EL (cell line): ENCODE measurements around the gene BMF.
"Not testable (repeated sequence)": the region's sequence is repeated elsewhere in the genome, so short reads cannot be mapped to it uniquely, and the experiment has no call there.

Experiments
- DNase-seq: peaks from one replicate; pipeline ENCODE4 v3.0.0-alpha.2; 2016

The BMF gene

DNA sequence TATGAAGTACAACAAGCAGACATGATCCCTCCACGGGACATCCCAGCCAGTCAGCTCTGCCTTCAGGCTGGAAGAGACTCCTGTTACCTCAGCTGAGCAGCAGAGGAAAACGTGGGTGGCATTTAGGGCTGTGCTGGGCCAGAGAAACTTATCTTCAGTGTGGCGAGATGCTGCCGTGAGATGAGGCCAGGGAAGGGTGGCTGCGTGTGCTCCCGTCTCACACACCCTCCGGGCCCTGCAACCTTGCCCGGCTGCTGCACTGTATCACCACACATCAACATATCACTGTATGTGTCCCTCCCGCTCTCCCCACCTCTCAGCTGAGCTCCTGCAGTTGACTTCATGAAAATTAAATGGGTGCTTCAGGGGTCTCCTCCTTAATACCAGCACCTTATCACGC lies 23.4 kb downstream of the BMF start:
- no peak for DNase-seq

DNA sequence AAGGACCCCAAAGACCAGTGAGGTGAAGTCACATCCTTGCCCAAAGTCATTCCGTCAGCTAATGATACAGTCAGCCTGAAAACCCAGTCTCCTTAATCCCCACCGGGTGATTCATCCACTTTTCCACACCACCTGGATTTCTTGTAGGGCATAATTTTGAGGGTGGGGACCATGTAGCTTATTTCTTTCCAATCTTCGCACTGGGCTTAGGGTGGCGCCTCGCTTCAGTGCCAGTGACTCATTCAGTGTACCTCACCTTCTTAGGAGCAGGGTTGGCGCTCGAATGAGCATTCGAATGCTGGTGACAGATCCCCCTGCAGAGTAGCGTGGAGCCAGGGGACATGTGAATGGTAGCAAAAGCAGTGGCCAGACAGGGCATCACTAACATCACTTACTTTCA lies 24.0 kb downstream of the BMF start:
- DNase-seq, result no peak

DNA sequence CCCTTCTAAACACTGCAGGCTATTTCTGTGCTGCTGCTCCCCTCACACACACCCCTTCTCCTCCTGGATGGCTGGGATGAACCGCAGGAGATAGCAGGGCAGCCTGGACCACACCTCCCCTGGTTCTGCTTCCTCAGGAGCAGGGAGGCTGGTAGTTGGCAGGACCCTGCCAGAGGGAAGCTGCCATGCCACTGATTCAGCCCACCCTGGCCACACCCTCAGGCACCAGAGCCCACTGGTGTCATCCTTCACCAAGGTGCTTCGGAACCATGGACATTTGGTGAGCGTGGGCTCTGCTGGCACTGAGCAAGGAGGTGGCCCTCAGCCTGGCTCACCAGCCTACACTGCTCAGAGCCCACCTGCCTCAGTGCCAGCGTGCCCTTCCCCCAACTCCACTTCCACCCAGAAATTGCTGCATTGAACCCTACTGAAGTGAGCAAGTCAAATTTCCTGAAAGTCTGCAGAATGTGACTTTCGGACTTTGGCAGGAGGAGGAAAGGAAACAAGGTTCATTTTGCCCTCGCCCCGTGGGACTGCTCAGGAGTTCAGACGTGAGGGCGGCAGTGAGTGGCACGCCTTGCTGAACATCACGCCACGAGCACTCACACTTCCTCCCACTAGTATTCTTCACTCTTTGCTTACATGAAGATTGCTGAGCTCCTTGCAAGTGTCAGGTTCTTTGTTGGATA lies 26.3 kb downstream of the BMF start:
- DNase-seq, result no peak

DNA sequence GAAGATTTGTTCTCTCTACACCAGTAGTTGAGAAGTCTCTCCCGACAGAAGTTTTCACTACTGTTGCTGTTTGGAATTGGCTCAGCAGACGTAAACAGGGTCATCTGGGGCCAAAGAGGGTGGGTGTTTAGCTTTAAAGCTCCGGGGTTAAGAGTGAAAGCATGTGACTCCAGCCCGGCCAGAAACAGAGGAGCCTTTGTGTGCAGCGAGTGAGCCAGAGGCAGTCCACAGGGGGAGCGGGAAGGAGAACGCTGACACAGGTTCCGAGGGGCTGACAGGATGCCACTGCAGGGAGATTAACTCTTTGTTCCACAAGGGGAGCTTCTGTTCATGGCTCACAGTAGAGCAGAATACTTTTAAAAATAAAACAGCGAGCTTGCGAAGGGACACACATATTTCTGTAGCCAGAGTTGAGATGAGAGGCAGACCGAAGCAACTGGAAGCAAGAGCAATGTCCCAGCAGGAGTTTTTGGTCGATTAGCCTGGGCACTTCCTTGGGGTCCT lies 26.9 kb downstream of the BMF start:
- peak; percentile 55 for DNase-seq

DNA sequence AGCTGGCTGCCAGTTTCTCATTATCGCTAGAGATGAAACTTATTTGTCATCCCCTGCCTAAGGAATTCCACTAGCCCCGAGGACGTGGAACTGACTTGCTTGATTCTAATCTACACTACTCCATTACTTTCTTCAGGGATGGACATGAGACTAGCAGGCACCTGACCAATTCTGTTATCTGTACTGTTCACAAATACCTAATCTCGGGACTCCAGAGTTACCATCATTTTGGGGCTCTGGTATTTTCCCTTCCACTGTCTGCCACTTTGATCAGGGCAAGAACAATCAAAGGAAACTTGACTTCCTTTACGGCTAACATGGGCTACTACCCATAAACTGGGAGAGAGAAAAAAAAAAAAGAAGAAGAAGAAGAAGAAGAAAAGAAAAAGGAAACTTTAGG lies 27.8 kb downstream of the BMF start:
- no peak for DNase-seq

DNA sequence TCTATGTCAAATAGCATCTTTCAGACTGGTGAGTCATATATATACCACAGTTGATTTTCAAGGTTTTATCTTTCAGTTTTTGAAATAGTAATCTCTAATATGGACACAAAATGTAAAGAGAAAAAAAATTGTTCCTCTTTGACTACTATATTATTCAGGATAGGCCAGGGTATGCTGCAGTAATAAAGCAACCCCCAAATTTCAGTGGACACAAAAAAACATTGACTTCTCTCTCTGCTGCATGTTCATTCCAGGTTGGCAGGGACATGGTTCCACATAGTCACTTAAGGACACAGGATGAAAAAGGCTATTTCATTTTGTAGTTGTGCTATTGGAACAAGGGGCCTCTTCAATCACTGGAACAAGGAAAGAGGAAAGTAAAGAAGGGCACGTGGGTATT lies 28.6 kb downstream of the BMF start:
- no peak for DNase-seq

DNA sequence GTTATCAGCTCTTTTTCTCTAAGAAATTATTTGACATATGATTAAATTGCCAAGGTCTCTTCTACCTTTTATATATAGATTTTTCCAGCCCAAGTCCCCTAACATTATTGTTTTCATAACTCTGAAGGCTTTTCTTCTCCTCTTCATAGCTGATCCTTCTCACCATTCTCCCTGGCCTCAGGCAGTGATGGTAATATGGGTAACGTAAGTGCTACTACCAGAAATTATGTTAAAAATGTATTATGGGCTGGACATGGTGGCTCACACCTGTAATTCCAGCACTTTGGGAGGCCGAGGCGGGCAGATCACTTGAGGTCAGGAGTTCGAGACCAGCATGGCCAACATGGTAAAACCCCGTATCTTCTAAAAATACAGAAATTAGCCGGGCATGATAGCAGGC lies 29.2 kb downstream of the BMF start:
- no peak for DNase-seq

DNA sequence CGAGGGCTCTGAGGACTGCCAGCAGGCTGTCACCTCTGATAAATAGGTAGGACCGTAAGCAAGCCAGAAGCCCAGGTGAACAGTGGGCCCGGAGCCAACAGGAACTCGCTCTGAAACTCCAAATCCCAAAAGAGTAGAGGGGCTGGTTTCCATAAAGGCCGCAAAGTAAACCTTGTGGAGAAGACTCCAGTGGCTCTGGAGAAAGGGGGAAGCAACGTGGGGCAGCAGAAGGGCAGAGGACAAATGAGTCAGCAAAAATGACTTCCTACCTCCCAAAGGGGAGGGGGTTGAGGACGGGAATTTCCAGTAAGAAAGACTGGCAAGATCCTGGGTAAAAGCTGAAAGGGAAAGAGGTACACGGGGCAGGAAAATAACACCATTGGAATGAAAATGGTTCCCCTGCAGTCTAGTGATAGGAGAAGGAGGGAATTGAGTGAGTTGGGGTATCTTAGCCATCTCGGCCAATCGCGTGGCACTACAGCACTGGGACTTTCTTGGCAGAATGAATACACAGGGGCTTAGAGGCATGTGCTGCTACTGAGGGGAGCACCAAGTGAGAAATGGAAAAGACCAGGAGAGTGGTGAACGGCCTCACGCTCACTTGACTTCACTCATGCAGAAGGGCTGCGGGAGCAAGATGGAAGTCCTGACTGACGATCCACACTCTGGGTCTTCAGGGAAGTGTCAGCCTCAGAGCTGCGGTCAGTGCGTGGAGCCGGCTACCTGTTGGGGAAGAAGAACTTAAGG lies 33.2 kb downstream of the BMF start:
- no peak for DNase-seq

DNA sequence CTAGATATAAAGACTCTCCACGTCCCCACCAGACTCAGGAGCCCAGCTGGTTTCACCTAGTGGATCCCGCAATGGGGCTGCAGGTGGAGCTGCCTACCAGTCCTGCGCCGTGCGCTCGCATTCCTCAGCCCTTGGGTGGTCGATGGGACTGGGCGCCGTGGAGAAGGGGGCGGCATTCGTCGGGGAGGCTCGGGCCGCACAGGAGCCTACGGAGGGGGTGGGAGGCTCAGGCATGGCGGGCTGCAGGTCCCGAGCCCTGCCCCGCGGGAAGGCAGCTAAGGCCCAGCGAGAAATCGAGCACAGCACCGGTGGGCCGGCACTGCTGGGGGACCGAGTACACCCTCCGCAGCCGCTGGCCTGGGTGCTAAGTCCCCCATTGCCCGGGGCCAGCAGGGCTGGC lies 34.0 kb downstream of the BMF start:
- DNase-seq, result not testable (repeated sequence)

DNA sequence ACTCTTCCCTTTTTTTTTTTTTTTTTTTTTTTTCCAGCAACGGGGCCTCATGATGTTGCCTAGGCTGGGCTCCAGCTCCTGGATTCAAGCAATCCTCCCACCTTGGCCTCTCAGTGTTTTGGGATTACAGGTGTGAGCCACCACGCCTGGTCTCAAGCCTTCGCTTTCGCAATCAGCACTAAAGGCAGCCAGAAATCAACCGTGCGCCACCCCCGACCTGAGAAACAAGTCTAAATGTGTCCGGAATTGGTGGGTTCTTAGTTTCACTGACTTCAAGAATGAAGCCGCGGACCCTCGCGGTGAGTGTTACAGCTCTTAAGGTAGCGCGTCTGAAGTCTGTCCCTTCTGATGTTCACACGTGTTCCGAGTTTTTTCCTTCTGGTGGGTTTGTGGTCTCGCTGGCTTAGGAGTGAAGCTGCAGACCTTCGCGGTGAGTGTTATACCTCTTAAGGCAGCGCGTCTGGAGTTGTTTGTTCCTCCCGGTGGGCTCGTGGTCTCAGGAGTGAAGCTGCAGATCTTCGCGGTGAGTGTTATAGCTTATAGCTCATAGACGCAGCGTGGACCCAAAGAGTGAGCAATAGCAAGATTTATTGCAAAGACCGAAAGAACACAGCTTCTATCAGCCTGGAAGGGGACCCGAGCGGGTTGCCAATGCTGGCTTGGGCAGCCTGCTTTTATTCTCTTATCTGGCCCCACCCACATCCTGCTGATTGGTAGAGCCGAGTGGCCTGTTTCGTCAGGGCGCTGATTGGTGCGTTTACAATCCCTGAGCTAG lies 34.8 kb downstream of the BMF start:
- DNase-seq, result not testable (repeated sequence)

DNA sequence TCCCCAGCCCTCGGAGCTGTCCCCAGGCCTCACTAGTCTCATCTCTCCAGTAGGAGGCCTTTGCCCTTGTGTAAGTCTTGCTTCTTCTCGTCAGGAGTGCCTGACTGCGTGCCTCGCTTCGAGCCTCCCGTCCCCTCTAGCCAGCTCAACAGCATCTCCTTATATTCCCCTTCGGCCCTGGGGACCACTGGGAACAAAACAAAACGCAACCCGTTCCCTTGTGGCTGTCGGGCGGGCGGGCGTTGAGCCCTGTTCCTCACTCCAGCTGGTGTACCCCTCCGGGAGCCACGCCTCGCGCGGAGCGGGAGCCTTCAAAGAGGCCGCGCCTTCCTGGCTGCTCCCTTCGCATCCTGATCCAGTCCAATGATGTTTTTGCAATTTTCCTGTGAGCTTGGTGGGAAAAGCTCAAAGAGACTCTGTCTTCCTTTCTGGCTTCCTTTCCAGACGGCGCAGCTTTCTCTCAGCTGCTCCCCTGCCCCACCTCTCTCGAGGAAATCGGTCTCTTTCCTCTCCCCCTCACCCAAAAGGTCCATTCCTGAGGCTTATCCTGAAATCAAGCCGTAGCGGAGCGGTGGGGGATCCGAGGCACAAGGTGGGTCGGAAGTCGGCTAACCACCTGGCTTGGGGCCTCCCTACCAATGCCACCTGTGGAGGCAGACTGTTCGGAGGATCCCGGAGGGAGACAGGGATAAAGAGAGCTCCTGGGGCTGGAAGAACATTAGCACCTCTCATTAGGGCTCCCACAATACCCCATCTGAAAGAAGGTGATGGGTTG lies 36.3 kb downstream of the BMF start:
- DNase-seq, result no peak

DNA sequence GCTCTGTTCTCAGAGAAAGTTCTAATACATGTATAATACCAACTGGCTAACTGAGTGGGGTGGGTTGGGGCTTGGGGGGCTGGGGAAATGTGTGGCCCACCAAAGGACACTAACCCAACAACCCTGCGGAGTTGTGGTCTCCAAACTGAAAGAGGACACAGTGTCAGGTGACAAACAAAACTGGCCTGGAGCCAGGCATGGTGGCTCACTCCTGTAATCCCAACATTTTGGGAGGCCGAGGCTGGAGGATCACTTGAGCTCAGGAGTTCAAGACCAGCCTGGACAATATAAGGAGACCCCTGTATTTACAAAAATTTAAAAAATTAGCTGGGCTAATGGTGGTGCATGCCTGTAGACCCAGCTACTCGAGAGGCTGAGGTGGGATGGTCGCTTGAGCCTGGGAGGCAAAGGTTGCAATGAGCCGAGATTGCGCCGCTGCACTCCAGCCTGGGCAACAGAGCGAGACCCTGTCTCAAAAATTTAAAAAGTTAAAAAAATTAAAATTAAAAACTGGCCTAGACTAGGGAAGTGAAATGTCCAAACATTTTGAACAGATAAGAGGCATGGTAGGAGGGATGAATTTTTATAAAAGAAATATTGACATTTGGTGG lies 38.0 kb downstream of the BMF start:
- DNase-seq, result no peak

DNA sequence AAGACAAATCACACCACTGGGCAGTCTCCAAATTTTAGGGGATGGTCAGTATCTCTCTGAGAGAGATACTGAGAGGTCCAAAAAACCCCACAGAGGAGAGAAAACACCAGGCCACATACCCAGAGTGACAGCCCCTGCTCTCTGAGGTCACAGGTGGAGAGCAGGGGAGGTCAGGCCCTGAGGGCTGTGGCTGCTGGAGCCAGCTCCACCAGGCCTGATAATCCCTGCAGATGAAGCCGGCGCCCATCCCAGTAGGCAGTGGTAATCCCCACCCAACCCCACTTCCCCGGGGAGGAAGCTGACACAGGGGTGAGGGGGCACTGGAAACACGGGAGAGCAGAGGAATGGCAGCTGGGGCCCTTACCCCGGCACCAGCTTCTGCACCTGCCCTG lies 38.5 kb downstream of the BMF start:
- DNase-seq, result no peak

DNA sequence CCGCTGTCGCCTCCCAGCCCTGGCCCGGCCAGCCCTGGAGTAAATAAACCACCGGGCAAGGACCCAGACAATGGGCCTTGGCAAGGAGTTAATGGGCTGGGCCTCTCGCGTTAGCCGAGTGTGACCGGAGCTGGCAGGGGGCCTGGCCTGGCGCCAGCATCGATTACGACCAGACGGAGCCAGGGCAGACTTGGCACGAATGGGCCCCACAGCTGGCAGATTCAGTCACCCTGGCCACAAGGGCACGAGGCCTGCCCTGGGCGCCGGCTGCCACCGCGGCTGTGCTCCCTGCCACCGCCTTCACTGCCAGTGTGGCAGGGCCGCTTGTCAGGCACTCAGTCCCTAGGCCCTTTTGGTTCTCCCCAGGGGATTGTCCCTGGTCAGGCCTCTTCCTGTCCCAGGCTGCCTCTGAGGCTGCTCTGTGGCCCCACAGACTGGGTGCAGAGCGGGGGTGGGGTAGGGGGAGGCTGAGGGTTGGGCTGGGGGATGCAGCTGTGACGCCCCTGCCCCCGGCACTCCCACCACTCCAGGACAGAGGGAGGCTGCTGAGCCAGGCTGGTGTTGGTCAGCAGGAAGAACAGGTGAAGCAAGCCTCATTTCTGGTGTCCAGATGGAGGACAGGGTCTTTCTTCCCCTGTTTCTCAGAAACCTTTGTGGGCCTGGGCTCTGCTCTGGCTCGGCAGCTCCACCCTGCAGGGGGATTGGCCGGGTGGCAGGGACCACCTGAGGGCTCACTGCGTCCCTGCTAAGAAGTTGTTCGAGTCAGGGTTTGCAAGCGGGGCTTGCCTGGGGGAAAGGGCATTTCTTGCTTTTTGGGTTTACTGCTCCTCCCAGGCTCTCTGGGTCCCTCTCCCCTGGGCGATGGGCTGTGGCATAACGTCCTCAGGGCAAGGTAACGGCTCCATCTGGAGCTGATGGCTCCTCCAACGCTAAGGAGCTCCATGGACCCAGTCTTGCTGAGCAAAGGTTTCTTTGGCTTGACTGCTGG lies 39.2 kb downstream of the BMF start:
- peak; percentile 48 for DNase-seq

DNA sequence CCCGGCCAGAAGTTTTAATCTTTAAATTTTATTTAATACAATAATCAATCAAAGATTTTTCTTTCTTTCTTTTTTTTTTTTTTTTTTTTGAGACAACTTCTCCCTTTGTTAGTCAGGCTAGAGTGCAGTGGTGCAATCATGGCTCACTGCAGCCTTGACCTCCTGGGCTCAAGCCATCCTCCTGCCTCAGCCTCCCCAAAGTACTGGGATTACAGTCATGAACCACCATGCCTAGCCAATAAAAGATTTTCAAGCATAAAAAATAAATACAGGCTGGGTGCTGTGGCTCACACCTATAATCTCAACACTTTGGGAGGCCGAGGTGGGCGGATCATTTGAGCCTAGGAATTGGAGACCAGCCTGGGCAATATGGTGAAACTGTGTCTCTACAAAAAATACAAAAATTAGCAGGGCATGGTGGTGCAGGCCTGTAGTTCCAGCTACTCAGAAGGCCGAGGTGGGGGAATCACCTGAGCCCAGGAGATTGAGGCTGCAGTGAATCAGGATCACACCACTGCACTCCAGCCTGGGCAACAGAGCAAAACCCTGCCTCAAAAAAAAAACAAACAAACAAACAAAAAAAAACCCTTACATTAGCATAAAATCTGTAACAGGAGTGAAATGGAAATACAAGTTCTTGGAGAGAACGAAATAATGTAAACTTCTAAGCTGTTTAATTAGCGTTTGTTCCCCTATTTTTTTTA lies 40.6 kb downstream of the BMF start:
- DNase-seq, result no peak

DNA sequence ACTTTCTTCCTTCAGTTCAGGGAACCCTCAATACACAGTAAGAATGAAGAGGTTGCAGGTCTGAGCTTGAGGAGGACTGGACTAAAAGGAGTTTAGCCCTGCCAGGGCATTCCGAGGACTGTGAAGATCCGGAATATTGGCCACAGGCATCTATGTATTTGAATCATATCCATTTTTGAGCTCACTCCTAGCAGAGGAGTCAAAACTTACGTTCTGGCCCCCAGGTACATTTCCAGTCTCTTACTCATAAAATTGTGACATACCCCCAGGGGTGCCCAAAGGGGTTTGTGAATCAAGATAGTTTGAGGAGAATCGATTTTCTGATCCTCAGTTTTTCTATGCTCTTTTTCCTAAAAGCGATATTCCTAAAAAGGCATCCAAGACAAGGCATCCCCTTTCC lies 42.1 kb downstream of the BMF start:
- DNase-seq, result no peak

DNA sequence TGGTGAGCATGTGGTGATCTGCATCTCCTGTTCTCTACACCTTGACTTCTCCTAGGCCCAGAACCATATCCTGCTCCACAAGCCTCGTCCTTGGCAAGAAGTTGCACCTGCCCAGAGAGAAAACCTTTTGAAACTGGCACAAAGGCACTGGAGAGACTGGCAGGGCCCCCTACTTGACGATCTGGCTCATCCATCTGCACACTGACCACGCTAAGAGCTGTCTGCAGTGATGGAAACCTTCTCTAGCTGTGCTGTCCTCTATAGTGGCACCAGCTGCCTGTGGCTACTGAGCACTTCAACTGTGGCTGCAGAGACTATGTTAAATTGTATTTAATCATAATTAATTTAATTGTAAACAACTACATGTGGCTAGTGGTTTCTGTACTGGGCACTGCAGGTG lies 43.5 kb downstream of the BMF start:
- no peak for DNase-seq

DNA sequence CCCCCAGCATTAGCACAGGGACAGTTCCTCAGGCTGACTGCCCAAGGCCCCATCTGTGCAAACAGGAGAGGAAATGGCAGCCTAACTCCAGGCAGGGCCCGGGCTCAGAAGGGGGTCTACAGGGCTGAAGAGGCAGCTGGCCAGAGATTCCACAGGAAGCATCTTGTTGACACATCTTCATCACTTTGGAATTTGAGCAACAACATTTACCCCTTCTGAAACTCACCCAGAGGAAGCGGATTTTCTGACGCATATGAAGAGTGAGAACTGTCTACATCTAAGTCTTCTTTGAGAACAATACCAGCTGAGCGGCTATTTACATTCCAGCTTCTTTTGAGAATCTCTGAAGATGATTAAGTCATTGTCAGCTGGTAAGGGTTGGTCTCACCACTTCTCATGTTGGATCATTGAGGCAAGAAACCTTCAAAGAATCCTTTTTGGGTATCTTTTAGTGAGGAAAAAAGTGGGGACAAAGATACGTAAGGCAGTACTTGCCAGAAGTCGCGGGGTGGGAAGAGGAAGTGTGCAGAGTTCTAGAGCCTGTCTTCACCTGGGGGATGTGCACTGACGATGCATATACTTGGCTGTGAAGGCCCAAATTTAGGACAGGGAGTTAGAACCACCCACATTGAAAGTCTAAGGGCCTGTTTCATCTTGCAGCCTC lies 44.3 kb downstream of the BMF start:
- peak; percentile 87 for DNase-seq

DNA sequence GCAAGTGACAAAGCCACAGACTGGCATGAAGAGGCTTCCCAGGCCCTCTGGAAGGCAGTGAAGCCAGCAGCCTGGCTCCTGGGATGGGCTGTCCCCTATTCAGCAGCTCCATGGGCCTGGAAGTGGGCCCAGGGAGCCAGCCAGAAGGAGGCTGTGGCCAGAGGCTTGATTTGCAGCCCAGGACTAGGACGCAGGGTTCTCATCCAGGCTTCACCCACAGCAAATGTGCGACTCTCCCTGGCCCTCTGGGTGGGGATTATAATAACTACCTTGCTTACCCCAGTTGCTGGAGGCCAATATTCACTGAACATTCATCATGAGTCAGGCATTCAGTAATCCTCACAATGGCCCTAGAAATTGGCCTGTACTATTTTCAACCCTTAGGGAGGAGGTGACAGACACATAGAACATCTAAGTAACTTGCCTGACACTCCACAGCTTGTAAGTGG lies 45.1 kb downstream of the BMF start:
- DNase-seq, result peak; percentile 88
